Measurements from ENCODE around the gene POSTN. TPM values are rescaled to one million over a fixed set of nuclear protein-coding genes. Genes with fewer than 3 reads are reported as not detected.

The POSTN gene
- total and polyA plus RNA-seq, 4 donors = 1.0 to 10.9 (median 1.3) TPM

- no peak for TF ChIP-seq HNF4A (conservative IDR thresholded peaks at IDR 0.05)
- TF ChIP-seq HNF4G (IDR thresholded peaks at IDR 0.05) = no peak
- TF ChIP-seq ATF3 (IDR thresholded peaks at IDR 0.05) = no peak
- no peak for TF ChIP-seq FOXA2 (IDR thresholded peaks at IDR 0.05)
- TF ChIP-seq RAD21 (IDR thresholded peaks at IDR 0.05) = no peak
- TF ChIP-seq YY1 (IDR thresholded peaks at IDR 0.05) = no peak
- TF ChIP-seq TAF1 (conservative IDR thresholded peaks at IDR 0.05) = no peak
- no peaks in the 10 kb centered on the region for H3K36me3 ChIP-seq (ENCODE audit: control insufficient read depth in 4 of 4, insufficient read depth in 3 of 4, low read depth in 1 of 4, low read length in 3 of 4)
- H3K9ac ChIP-seq (ENCODE audit: low read depth in 1 of 2, low read length in 2 of 2) = no peak overlapping the region
Measured at GRCh38 chr13:37534676-37535075, 63.9 kb downstream of the POSTN start.

GRCh38 chr13:37534181-37534580 is 64.4 kb downstream of the POSTN start:
- 56% methylated on average over 3 of the region's 3 CpGs for WGBS
- no peak overlapping the region for H3K9ac ChIP-seq (ENCODE audit: low read depth in 1 of 2, low read length in 2 of 2)
- H3K9me3 ChIP-seq (ENCODE audit: control insufficient read depth in 4 of 4, low read length in 3 of 4) = peaks cover 2 to 7% (median 5%) of the 10 kb centered on the region in 4 donors
- H3K27me3 ChIP-seq (ENCODE audit: control insufficient read depth in 4 of 4, insufficient read depth in 4 of 4, low read length in 3 of 4) = no peaks in the 10 kb centered on the region
- TF ChIP-seq SP1 (IDR thresholded peaks at IDR 0.05) (no peak), ZBTB33 (IDR thresholded peaks at IDR 0.05) (no peak), JUND (IDR thresholded peaks at IDR 0.05) (no peak), REST (IDR thresholded peaks at IDR 0.05) (no peak), YY1 (IDR thresholded peaks at IDR 0.05) (no peak), HNF4G (IDR thresholded peaks at IDR 0.05) (no peak), HNF4A (conservative IDR thresholded peaks at IDR 0.05) (no peak), TAF1 (conservative IDR thresholded peaks at IDR 0.05) (no peak), RAD21 (IDR thresholded peaks at IDR 0.05) (no peak), MAX (IDR thresholded peaks at IDR 0.05) (no peak), ATF3 (IDR thresholded peaks at IDR 0.05) (no peak), EGR1 (IDR thresholded peaks at IDR 0.05; ENCODE audit: low read depth in 2 of 2) (no peak), FOXA1 (IDR thresholded peaks at IDR 0.05) (no peak), NR2F2 (IDR thresholded peaks at IDR 0.05) (no peak)
- DNase-seq (ENCODE audit: low spot score) = no peak
- no peaks in the 10 kb centered on the region for H3K36me3 ChIP-seq (ENCODE audit: control insufficient read depth in 4 of 4, insufficient read depth in 3 of 4, low read depth in 1 of 4, low read length in 3 of 4)
- H3K4me1 ChIP-seq (ENCODE audit: control insufficient read depth in 4 of 4, insufficient read depth in 4 of 4, low read length in 3 of 4) = no peaks in the 10 kb centered on the region
- no peak overlapping the region for H3K27ac ChIP-seq (ENCODE audit: low read depth in 1 of 2, low read length in 2 of 2)
- no peak overlapping the region for H3K4me3 ChIP-seq (ENCODE audit: low read depth in 1 of 3, low read length in 3 of 3)

More at GRCh38 chr13:37534676-37535075, 63.9 kb downstream of the POSTN start:
- Histone ChIP-seq H3K9me3 (ENCODE audit: control insufficient read depth in 4 of 4, low read length in 3 of 4) (peaks cover 2 to 7% (median 5%) of the 10 kb centered on the region in 4 donors), H3K27ac (ENCODE audit: low read depth in 1 of 2, low read length in 2 of 2) (no peak overlapping the region), H3K4me3 (ENCODE audit: low read depth in 1 of 3, low read length in 3 of 3) (no peak overlapping the region), H3K4me1 (ENCODE audit: control insufficient read depth in 4 of 4, insufficient read depth in 4 of 4, low read length in 3 of 4) (no peaks in the 10 kb centered on the region), H3K27me3 (ENCODE audit: control insufficient read depth in 4 of 4, insufficient read depth in 4 of 4, low read length in 3 of 4) (no peaks in the 10 kb centered on the region)
- DNase-seq (ENCODE audit: low spot score) = no peak
- 79% methylated on average over 1 of the region's 1 CpG for WGBS

Data from liver (tissue), 9 donors.